NCI-H1694 treated with DMSO at 0.1 percent for 48 hours (cell line): Measurements from ENCODE around the gene FBN3.

Source experiments
- DNase-seq: peaks from one replicate; lab custom pipeline; 2025; lab: John Stamatoyannopoulos, UW

The FBN3 gene

DNA sequence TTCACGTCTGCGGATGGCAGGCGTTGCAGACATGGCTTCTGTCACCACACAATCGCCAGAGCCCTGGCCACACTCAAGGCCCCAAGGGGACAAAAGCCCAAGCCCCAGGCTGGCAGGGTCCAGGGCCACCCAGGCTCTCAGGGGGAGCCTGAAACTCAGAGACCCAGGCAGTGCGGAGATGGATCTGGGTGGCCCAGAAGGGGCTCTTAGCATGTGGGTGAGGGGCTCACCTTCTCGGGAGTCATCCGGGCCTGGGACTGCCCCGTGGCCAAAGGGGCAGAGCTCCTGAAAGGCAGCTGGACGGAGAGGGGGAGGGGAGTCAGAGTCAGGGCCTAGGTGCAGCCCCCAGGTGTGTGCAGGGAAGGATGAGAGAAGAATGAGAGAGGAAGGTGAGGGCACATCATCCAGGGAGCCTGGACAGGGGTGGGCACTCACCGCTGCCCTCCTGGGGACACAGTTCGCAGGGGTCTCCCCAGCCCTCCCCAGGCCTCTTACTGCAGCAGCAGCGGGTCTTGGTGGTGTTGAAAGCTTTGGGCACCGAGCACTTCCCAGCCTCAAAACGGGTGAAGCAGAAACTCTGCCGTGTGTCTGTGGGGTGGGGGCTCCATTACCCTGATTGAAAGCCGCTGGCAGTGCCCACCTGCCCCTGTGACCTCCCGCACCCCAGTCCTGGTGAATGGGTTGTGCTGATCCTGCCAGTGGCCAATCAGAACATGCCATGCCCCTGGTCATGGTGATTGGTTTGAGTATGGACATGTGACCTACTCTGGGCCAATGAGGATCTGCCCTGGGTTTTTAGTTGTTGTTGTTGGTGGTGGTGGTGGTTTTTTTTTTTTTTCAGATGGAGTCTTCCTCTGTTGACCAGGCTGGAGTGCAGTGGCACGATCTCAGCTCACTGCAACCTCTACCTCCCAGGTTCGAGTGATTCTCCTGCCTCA lies 59.5 kb downstream of the FBN3 start:
- DNase-seq, result no peak

DNA sequence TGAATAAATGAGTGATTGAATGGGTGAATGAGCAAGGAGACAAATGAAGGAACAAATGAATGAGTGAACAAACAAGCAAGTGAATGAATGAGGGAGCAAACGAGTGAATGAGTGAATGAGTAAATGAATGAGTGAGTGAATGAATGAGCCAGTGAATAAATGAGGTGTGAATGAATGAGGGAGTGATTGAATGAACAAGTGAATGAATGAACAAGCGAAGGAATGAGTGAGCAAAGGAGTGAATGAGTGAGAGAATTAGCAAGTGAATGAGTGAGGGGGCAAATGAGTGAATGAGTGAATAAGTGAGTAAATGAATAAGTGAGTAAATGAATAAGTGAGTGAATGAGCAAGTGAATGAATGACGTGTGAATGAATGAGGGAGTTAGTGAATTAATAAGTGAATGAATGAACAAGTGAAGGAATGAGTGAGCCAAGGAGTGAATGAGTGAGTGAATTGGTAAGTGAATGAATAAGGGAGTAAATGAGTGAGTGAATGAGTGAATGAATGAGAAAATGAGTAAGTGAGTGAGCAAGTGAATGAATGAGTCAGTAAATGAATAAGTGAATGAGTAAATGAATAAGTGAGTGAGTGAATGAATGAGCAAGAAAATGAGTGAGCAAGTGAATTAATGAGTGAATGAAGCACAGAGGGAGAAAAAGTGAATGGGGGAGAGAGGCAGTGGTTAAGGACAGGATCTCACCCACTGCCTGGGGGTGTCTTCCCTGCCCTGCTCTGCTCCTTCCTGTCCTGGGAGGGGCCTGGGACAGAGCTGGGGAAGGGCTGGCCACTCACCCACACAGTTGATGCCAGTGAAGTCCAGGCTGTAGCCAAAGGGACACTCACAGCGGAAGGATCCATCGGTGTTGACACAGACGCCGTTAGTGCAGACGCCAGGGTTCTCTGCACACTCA lies 60.4 kb downstream of the FBN3 start:
- DNase-seq, result no peak

DNA sequence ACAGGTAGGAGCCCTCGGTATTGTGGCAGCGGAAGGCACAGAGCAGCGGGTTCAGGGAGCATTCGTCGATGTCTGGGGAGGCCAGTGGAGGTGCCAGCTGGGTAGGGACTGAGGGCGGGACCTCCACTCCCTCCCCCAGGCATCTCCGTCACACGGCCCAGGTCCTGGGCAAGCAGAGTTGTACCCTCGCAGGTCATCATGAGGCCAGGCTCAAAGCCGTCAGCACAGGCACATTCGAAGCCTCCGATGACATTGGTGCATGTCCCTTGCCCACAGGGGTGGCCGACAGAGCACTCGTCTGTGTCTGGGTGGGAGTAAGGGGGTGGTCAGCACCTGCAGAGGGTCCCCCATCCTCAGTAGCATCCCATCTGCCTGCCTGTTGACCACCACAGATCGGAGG lies 61.5 kb downstream of the FBN3 start:
- no peak for DNase-seq

GRCh38 chr19:8086849-8087248 lies 62.5 kb downstream of the FBN3 start:
- DNase-seq, result no peak

- DNase-seq, result no peak
Observed at GRCh38 chr19:8085598-8086408, 63.6 kb downstream of the FBN3 start.

GRCh38 chr19:8084152-8084551 lies 65.2 kb downstream of the FBN3 start:
- no peak for DNase-seq

DNA sequence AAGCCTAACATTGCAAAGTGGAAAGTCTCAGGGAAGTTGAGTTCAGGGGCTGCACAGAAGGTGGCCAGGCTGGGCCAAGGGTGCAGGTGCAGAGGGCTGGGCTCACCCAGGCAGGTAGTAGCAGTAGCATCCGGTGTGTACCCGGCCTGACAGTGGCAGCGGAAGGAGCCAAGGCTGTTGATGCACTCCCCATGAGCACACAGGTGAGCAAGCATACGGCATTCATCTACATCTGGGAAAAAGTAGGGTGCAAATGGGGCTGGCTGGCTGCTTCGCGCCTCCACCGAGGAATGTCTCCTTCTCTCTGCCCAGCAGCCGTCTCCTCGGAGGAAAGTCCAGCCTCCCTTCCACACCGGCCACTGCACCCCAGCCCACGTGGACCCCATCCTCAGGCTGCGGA lies 66.3 kb downstream of the FBN3 start:
- no peak for DNase-seq

DNA sequence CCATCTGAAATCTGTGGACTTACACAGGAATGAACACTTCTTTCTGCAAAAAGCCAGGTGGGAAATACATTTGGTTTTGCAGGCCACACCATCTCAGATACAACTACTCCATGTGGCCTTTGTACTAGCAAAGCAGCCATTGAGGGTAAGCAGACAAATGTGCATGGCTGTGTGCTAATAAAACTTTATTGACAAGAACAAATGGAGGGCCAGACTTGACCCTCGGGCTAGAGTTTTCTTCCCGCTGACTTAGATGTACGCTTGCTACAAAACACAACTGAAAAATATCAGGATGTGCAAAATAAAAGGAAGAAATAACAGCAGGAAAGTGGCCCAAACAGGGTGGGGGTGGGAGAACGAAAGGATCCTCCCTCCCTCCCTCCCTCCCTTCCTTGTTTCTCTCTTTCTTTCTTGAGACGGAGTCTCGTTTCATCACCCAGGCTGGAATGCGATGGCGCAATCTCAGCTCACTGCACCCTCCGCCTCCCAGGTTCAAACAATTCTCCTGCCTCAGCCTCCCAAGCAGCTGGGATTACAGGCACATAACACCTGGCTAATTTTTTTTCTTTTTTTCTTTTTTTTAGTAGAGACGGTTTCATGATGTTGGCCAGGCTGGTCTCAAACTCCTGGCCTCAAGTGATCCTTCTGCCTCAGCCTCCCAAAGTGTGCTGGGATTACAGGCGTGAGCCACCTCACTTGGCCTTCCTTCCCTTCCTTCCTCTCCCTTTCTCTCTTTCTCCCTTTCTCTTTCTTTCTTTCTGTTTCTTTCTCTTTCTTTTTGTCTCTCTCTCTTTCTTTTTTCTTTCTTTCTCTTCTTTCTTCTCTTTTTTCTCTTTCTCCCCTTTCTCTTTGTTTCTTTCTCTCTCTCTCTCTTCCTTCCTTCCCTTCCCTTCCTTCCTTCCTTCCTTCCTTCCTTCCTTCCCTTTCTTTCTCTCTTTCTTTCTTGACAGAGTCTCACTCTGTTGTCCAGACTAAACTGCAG lies 67.5 kb downstream of the FBN3 start:
- no peak for DNase-seq

- no peak for DNase-seq
Observed at GRCh38 chr19:8080832-8081231, 68.6 kb downstream of the FBN3 start.

- no peak for DNase-seq
Observed at GRCh38 chr19:8079988-8080387, 69.4 kb downstream of the FBN3 start.

GRCh38 chr19:8075158-8076074 lies 74.0 kb downstream of the FBN3 start:
- DNase-seq, result no peak

DNA sequence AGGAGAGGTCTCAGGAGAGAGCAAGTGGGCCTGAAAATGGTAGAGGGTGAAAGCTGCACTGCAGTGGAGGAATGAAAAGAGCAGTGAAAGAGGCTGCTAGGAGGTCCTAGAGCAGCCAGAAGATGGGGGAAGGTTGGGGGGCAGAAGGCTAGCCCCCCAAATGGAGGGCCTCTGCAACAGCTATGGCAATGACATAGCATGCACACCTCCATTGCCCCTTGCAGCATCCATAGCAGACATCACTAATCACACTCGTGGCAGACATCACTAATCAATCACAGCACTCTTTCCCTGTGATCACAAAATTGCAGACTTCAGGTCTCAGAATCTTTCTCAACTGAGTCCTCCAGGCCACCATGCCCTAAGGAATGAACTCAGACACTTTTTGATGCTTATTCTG lies 74.9 kb downstream of the FBN3 start:
- no peak for DNase-seq

DNA sequence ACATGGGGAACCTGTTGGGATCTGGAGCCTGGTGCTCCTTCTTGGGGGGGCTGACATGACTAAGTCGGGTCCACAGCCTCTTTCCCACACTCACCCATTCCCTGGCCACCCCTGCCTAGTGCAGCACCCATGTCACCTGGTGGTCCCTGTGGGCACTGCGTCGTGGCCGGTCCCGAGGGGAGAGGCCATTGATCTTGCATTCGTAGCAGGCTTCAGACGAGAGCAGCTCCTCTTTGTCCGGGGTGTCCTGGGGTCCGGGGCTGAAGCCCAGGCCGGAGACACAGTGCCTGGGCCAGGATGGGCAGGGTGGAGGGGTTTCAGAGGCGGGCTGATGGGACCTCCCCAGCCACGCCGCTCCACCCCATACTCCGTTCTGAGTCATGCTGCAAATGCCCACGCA lies 77.5 kb downstream of the FBN3 start:
- DNase-seq, result no peak

DNA sequence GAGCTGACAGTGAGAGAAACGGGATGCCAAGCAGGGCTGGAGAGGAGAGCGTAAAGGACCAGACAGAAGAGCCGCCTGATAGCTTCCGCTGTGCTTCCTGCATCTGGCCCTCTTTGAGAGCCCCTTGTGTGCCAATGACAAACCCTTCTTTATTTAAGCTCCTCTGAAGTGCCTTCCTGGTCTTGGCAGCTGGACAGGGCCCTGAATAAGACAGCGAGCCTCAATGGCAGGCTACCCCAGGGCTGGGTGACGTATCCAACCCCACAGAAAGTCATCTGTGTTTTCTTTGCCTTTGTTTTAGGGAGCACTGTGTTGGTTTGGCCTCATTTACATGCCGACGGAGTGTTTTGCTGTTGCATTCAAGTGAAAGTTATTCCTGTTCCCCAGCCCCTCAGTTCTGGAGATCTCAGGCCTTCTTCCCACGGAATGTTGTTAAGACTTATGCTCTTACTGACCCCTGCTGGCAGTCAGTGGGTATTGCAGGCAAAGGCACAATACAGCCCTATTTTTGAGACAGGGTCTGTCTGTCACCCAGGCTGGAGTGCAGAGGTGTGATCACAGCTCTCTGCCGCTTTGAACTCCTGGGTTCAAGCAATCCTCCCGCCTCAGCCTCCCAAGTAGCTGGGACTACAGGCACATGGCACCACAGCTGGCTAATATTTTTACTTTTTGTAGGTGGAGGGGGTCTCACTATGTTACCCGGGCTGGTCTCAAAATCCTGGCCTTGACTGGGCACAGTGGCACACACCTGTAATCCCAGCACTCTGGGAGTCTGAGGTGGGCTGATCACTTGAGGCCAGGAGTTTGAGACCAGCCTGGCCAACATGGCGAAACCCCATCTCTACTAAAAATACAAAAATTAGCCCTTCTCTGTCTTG lies 80.1 kb downstream of the FBN3 start:
- peak; percentile 2 for DNase-seq

DNA sequence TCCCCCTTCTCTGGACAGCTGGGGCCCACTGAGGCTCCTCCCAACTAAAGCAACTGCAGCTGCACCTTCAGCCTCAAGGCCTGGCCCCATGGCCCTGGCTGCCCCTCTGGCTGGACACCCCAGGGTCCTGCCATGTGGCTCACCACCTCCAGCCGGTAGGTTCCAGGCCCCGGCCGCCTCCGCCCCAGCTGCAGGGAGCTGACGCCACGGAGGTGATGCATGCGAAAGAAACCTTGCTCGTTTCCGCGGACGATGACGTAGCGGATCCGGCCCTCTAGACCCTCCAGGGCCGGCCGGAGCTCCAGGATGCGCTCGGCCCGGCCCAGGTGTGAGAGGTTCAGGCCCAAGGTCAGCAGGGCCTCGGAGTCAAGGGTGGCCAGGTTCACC lies 83.5 kb downstream of the FBN3 start:
- no peak for DNase-seq

DNA sequence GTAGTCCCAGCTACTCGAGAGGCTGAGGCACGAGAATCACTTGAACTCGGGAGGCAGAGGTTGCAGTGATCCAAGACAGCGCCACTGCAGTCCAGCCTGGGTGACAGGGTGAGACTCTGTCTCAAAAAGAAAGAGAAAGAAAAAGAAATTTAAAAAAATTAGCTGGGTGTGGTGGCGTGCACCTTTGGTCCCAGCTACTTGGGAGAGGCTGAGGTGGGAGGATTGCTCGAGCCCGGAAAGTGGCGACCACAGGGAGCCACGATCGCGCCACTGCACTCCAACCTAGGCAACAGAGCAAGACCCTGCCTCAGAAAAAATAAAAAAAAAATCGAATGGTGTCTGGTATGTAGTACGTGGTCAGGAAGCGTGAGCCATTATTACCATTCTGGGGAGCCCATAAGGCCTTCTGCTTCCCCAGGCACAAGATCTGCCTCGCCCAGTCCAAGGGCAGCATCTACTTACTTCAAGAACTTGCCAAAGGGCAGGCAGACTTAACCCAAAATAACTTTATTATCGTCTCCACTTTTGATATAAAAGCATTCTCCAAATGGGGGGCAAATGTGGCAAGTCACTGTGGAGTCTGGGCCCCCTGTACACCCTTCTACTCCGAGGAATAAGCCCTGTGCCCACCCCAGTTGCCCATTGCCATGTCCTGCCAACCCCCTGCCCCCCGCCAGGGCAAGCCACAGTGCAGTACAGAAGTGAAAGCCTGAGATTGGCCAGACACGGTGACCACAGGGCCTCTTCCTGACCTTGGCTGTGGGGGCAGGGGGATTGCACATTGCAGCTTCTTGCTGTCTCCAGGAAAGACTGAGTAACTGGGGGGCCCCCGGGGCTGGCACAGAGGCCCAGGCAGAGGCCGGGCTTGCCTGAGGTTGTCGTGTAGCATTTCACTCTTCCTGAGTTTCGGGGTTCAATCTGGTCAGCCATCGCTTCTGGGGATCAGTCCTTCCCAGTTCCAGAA lies 84.2 kb downstream of the FBN3 start:
- no peak for DNase-seq

- DNase-seq, result no peak
Observed at GRCh38 chr19:8057545-8058270, 91.7 kb downstream of the FBN3 start.
